Measurements from ENCODE around the gene CDCA5. TPM values are rescaled to one million over a fixed set of nuclear protein-coding genes. Genes with fewer than 3 reads are reported as not detected.

Gene CDCA5
- total RNA-seq, 1 experiment from 2014 or later, result 94.8 TPM

DNA sequence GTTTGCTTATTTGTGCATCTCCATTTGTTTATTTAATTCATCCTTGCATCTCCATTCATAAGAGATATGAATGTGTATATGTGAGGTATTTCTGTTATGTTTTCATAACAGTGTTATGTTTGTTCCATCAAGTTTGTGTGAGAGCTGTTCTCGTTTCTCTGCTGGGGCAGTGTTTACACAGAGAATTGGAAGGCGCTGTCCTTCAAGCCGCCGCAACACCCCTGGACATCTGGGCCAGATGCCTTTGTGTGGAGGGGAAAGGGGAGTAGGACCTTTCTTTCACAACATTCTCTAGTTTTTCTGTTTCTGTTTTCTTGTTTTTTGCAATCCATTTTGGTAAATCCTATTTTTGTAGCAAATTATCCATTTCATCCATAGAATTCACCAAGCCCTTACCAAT lies 20.8 kb upstream of the CDCA5 start:
- Histone ChIP-seq H3K56ac (ENCODE audit: insufficient read length, low read depth, low read length) (no peak overlapping the region), H3K14ac (ENCODE audit: insufficient read depth, low read length) (no peak overlapping the region), H4K20me1 (ENCODE audit: control insufficient read depth, insufficient read depth, insufficient read length) (no peaks in the 10 kb centered on the region), H3K18ac (ENCODE audit: insufficient read length, low read depth, low read length) (no peak overlapping the region), H4K91ac (ENCODE audit: insufficient read length, low read depth, low read length) (no peak overlapping the region), H4K8ac (replicated peaks; ENCODE audit: insufficient read length, low read depth, low read length) (no peak overlapping the region), H3K4ac (ENCODE audit: low read depth, low read length) (no peak overlapping the region), H3K79me2 (ENCODE audit: insufficient read depth, low read length) (no peaks in the 10 kb centered on the region), H3K4me2 (ENCODE audit: insufficient read depth, insufficient read length, low read length) (no peak overlapping the region), H2BK5ac (ENCODE audit: insufficient read length, low read length) (no peak overlapping the region), H2BK15ac (ENCODE audit: low read depth, low read length) (no peak overlapping the region), H3K9me3 (ENCODE audit: control insufficient read depth, low read depth, low read length) (no peaks in the 10 kb centered on the region), H2BK12ac (ENCODE audit: insufficient read length, low read depth, low read length) (no peak overlapping the region), H3K23me2 (ENCODE audit: insufficient read length, low read depth, low read length, poor library complexity, severe bottlenecking) (no peaks in the 10 kb centered on the region), H2BK20ac (ENCODE audit: low read depth, low read length, poor library complexity, severe bottlenecking) (no peak overlapping the region), H4K5ac (ENCODE audit: insufficient read length, low read depth, low read length) (no peak overlapping the region), H3K23ac (ENCODE audit: insufficient read length, low read depth, low read length) (no peak overlapping the region), H2BK120ac (ENCODE audit: low read depth, low read length, poor library complexity, severe bottlenecking) (no peak overlapping the region), H3K27ac (ENCODE audit: insufficient read length, low read depth, low read length) (no peak overlapping the region), H2AFZ (ENCODE audit: low read length) (no peak overlapping the region), H3K79me1 (ENCODE audit: insufficient read depth, low read depth, low read length, poor library complexity, severe bottlenecking) (no peaks in the 10 kb centered on the region), H3K27me3 (ENCODE audit: insufficient read depth, low read length) (no peaks in the 10 kb centered on the region), H3K9ac (ENCODE audit: extremely low read depth, insufficient read length, low read length) (no peak overlapping the region), H2AK5ac (ENCODE audit: insufficient read length, low read length) (no peak overlapping the region), H3T11ph (ENCODE audit: low read length) (no peak overlapping the region), H3K4me1 (ENCODE audit: insufficient read depth, low read length) (no peaks in the 10 kb centered on the region)
- Mint-ChIP-seq H3K4me3 (no peak overlapping the region), H3K9me3 (no peaks in the 10 kb centered on the region), H3K4me1 (no peaks in the 10 kb centered on the region), H3K27me3 (ENCODE audit: low read depth) (no peaks in the 10 kb centered on the region), H3K27ac (no peak overlapping the region), H3K36me3 (ENCODE audit: insufficient read depth in 1 of 3, low read depth in 3 of 3) (peaks cover 0 to 12% (median 5%) of the 10 kb centered on the region in 3 experiments; a peak in 5 of 7 replicates)
- no CpG with 5 or more reads among the region's 4 CpGs for WGBS (ENCODE audit: extremely low coverage, insufficient read length, low lambda C conversion rate)
- DNase-seq, result no peak
- TF ChIP-seq, protein P1, sequence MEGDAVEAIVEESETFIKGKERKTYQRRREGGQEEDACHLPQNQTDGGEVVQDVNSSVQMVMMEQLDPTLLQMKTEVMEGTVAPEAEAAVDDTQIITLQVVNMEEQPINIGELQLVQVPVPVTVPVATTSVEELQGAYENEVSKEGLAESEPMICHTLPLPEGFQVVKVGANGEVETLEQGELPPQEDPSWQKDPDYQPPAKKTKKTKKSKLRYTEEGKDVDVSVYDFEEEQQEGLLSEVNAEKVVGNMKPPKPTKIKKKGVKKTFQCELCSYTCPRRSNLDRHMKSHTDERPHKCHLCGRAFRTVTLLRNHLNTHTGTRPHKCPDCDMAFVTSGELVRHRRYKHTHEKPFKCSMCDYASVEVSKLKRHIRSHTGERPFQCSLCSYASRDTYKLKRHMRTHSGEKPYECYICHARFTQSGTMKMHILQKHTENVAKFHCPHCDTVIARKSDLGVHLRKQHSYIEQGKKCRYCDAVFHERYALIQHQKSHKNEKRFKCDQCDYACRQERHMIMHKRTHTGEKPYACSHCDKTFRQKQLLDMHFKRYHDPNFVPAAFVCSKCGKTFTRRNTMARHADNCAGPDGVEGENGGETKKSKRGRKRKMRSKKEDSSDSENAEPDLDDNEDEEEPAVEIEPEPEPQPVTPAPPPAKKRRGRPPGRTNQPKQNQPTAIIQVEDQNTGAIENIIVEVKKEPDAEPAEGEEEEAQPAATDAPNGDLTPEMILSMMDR (conservative IDR thresholded peaks at IDR 0.05), result no peak

All from H9 (cell line).